Measurements from ENCODE around the gene NR5A1.

Gene NR5A1

GRCh38 chr9:124437086-124437485 lies 70.1 kb downstream of the NR5A1 start:
- no peak for DNase-seq

GRCh38 chr9:124436320-124436719 lies 70.9 kb downstream of the NR5A1 start:
- no peak for DNase-seq

All from KG1 (cell line).